NCI-H446 (cell line): ENCODE measurements around the gene TMX2.
"Not testable (repeated sequence)": the region's sequence is repeated elsewhere in the genome, so short reads cannot be mapped to it uniquely, and the experiment has no call there.

Source experiments
- DNase-seq, 2 experiments: peaks; one replicate each; lab custom pipeline; 2025; lab: John Stamatoyannopoulos, UW

TMX2 gene

GRCh38 chr11:57713835-57714234 lies 1.4 kb downstream of the TMX2 start:
- DNase-seq: no peak

DNA sequence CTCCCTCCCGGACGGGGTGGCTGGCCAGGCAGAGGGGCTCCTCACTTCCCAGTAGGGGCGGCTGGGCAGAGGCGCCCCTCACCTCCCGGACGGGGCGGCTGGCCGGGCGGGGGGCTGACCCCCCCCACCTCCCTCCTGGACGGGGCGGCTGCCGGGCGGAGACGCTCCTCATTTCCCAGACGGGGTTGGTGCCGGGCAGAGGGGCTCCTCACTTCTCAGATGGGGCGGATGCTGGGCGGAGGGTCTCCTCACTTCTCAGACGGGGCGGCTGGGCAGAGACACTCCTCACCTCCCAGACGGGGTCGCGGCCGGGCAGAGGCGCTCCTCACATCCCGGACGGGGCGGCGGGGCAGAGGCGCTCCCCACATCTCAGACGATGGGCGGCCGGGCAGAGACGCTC lies 4.3 kb downstream of the TMX2 start:
- not testable (repeated sequence) for DNase-seq

DNA sequence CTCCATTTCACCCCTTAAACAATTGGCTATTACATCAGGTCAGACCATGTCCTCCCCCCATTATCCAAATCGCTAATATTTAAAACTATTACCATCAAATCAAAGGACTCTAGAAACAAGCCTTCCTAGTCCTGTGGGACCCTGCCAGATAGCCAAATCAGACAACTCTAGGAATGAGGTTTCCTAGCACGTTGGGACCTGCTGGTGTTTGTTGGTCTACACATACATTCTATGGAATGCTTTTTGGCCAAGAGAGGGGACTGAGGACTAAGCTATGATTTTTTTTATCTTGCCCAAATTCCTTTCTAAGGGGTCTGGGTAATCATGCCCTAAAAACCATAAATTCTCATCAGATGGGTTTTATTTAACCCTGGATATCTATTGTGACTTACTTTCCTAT lies 14.8 kb downstream of the TMX2 start:
- DNase-seq: no peak

DNA sequence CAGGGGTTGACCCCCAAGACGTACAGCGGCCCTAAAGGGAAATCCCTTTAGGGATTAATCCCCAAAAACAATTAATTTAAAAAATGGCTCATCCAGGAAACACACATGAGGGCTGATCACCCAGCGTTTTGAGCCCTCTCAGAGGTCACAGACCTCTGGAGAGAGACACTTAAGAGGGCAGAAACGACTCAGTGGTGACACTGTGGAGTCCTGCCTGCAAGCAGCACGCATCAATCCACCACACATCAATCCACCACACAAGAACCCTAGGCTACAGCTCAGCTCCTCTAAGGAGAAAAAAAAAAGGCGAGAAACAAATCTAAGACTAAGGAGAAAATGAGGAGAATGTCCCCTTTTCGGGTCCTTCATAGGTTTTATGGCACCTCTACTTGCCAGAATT lies 16.4 kb downstream of the TMX2 start:
- DNase-seq: no peak

GRCh38 chr11:57729479-57729878 lies 17.1 kb downstream of the TMX2 start:
- no peak for DNase-seq

DNA sequence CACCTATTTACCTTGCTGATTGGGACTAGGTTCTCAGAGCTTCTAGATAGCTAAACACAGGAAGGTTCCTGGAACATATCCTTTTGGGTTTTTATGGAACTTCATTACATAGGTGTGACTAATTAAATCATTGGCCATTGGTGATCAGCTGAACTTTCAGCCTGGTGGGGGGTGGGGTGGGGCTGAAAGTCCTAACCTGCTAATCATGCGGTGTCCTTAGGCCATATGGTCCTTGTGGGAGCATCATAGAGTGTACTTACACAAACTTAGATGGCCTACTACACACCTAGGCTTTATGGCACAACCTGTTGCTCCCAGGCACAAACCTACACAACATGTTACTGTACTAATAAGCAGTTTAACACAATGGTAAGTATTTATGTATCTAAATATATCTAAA lies 20.3 kb downstream of the TMX2 start:
- no peak for DNase-seq

- no peak for DNase-seq
These were observed 23.4 kb downstream of the TMX2 start for GRCh38 chr11:57735619-57736298.

GRCh38 chr11:57741132-57742086 lies 29.0 kb downstream of the TMX2 start, which contains the start of gene SELENOH:
TSS of gene SELENOH (plus strand) at chr11:57741491. CDS start at chr11:57741596, 105 bp downstream.
- peak; percentile 94 to 98 for DNase-seq

GRCh38 chr11:57742087-57742452 lies 29.7 kb downstream of the TMX2 start:
- DNase-seq: no peak

- no peak for DNase-seq
These were observed 32.0 kb downstream of the TMX2 start for GRCh38 chr11:57744357-57744756.

DNA sequence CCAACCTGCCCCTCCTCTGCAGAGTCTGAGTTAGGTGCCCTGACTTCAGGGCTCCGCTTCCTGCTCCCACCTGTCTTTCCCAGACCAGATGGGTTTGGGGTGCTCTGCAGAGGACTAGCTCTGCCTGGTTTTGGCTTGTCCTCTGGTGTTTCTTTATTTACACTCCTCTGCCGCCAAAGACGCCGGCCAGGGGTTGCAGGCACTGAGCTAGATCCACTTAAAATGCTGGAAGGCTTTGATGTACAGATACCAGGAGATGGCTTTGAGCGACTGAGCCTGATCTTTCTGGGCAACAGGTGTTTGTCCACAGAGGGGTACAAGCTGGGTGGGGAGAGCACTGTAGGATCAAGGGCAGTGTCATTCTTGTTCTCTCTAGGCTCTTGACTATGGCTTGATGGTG lies 32.8 kb downstream of the TMX2 start:
- no peak for DNase-seq

DNA sequence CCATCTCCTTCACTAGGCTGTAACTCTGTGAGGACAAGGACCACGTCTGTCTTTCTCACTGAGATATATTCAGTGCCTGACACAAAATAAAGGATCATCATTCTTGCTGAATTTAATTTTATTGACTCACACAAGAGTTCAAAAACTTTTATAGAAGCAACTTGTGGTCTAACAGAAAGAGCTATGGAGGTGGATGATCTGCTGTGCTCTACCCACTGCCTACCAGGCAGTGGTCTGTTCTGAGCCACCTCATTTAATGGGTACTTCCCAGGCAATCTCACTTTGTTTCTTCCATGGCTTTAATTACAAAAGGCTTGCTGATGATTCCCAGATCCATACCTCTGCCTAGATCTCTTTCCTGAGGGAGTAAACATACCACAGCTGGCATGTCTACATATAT lies 34.5 kb downstream of the TMX2 start:
- DNase-seq: no peak

- no peak for DNase-seq
These were observed 38.8 kb downstream of the TMX2 start for GRCh38 chr11:57751176-57751575.

DNA sequence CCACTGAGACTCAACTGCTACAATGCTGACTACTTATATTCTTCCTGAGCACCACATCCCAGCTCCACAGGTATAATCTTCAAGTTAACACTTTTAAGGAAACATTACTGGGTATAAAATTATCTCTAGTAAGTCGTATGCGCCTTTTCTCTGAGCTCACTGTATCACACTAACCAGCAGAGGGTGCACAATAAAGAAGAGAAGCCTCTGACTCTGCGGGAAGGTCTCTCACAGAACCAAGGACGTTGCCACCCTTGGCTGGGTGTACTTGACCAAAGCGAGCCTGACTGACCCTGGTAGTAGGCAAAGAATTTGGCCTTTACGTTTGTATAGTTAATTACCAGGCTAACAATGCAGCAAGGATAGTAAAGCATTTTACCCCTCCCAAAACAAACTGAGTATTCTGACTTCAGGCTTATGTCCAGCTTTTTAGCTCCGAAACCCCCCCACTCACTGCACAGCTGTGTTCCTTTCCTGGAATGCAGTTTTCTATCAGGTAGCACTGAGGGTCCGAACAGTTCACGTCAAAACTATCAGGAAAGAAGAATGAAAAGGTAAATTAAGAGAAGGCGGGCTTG lies 39.4 kb downstream of the TMX2 start, which contains the start of gene BTBD18:
Gene BTBD18 (minus strand): TSS at position 144 of the 578 bp plus-strand sequence. CDS start 631 bp downstream, outside the sequence.
- peak in 1 of 2 experiments; percentile 24 for DNase-seq

- no peak for DNase-seq
These were observed 40.6 kb downstream of the TMX2 start for GRCh38 chr11:57752954-57753353.

- DNase-seq: no peak
These were observed 45.8 kb downstream of the TMX2 start for GRCh38 chr11:57758174-57758573.

DNA sequence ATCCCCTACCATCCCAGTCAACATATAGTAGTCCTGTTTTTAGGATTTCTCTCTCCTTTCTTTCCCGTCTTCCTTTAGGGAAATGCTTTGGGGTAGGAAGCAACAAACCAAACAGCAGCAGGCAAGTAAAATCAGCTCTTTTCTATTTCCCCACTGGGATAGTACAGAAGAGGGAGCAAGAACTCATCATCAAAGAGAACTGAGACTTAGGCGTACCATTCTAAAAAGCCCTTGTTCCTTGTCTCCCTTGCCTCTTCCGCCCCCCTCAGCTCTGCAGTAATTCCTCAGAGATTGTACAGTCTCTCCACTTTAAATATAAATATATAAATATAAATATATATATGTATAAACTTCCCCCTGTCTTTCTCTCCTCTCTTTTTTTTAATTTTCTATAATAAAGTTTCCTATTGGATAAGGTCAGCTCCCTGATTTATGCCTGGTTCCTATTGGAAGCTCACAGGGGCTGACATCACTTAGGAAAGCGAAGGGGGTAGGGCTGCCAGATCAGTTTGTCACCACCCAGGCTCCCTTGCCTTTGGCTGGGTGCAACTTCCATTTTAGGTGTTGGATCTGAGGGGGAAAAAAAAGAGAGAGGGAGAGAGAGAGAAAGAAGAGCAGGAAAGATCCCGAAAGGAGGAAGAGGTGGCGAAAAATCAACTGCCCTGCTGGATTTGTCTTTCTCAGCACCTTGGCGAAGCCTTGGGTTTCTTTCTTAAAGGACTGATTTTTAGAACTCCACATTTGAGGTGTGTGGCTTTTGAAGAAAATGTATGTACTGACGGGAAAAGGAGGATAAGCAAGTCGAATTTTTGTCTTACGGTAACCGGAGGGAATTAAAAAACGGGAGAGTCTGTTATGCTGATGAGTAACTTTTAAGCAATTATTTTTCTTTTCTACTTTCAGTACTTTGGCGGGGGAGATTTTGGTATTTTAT lies 49.2 kb downstream of the TMX2 start, which contains the start of gene CTNND1:
Gene CTNND1 (plus strand): TSS at position 502 of the 934 bp plus-strand sequence. CDS start 29,677 bp downstream, outside the sequence.
- DNase-seq: peak; percentile 85 to 95

DNA sequence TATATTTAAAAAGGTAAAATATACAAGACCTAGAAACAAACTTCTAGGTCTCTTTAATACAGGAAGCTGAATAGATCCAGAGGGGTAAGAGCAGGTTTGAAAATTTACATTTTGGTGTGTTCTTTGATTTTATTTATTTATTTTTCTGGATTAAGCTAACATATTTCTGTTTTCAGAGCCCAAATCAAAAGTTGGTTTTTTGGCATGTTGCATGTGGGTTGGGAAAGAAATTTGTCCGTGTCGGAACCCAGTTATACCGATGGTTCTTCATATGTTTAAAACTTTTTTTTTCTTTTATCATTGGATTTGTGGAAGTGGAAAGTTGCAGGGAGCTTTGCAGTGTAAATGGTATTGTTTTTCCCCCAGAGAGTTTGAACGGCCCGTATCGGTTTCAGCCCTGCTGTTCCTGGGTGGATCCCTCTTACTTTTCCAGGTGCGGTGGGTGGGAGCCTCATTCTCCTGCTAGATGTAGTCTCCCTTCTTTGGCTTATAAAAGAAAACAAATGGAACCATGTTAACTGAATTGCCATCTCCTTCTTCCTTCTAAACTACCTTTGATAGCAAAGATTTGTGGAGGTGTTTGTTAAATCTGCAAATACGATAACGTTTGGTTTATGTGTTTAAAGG lies 50.0 kb downstream of the TMX2 start:
- no peak for DNase-seq

GRCh38 chr11:57763568-57763967 lies 51.2 kb downstream of the TMX2 start:
- no peak for DNase-seq

DNA sequence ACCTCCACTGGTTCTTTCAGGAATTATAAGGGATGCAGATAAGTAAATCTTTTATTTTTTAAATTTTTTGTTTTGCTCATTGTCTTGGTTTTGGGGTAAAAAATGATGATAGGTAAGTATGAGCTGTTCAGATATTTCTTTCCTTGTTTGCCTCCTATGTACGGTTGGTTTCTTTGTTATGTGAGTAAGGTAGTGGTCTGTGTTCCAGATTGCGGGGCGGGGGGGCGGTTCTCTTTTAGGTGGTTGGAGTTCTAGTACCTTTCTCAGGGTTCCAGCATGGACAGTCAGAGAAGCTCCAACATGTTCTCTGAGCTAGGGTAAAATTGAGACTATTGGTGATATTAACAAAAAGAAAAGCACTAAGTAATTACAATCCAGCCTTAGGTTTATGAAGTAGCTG lies 51.6 kb downstream of the TMX2 start:
- no peak for DNase-seq

DNA sequence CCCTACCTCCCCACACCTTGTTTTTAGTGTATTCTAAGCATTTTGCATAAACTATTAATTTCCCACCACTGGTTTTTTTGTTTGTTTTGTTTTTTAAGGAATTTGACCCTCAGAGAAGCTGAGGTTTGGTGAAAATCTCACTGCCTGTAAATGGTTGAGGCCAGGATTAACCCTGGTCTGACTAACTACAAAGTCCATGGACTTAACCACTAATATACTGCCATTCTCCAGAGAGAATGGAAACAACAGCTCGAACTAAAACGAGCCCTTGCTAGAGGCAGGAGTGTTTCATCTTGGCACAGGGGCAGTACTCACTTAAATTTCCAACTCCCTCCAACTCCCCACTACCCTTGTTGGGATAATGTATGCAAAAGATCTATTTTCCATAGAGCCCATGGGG lies 52.2 kb downstream of the TMX2 start:
- no peak for DNase-seq
